HEK293 (cell line): ENCODE results near the gene OR2V2.

Experiments
- KLF1 ChIP-seq: fragments of 450-650 bp; formaldehyde crosslinking; IDR thresholded peaks from 2 replicates; pipeline ENCODE4 v1.5.1; 2016; ENCODE audit warnings: missing biosample characterization, missing genetic modification characterization
- KLF8 ChIP-seq: fragments of 450-650 bp; formaldehyde crosslinking; IDR thresholded peaks from 2 replicates; pipeline ENCODE4 v1.5.1; 2016; ENCODE audit warnings: missing biosample characterization, missing genetic modification characterization
- KLF9 ChIP-seq: fragments of 450-650 bp; formaldehyde crosslinking; IDR thresholded peaks from 2 replicates; pipeline ENCODE4 v1.5.1; 2016; ENCODE audit warnings: missing biosample characterization, missing genetic modification characterization, low read depth
- PRDM2 ChIP-seq: fragments of 450-650 bp; formaldehyde crosslinking; IDR thresholded peaks from 2 replicates; pipeline ENCODE4 v1.5.1; 2016; ENCODE audit warnings: missing biosample characterization, missing genetic modification characterization, borderline replicate concordance
- SP2 ChIP-seq: fragments of 450-650 bp; formaldehyde crosslinking; IDR thresholded peaks from 2 replicates; pipeline ENCODE4 v1.5.1; 2016; ENCODE audit warnings: missing biosample characterization, missing genetic modification characterization
- SP7 ChIP-seq: fragments of 450-650 bp; formaldehyde crosslinking; IDR thresholded peaks from 2 replicates; pipeline ENCODE4 v1.5.1; 2016; ENCODE audit warnings: missing biosample characterization, missing genetic modification characterization
- YY2 ChIP-seq: fragments of 450-650 bp; formaldehyde crosslinking; IDR thresholded peaks from 2 replicates; pipeline ENCODE4 v1.5.1; 2016; ENCODE audit warnings: missing biosample characterization, missing genetic modification characterization
- ZBTB21 ChIP-seq: fragments of 450-650 bp; formaldehyde crosslinking; IDR thresholded peaks from 2 replicates; pipeline ENCODE4 v1.5.1; 2017; ENCODE audit warnings: missing biosample characterization, missing genetic modification characterization
- ZBTB44 ChIP-seq: fragments of 450-650 bp; IDR thresholded peaks from 2 replicates; pipeline ENCODE4 v1.5.1; 2018; ENCODE audit warnings: missing biosample characterization, mild to moderate bottlenecking, missing genetic modification characterization
- ZBTB48 ChIP-seq: fragments of 450-650 bp; formaldehyde crosslinking; IDR thresholded peaks from 2 replicates; pipeline ENCODE4 v1.5.1; 2016; ENCODE audit warnings: missing biosample characterization, missing genetic modification characterization
- ZBTB7A ChIP-seq: fragments of 450-650 bp; formaldehyde crosslinking; IDR thresholded peaks from 2 replicates; pipeline ENCODE4 v1.5.1; 2016; ENCODE audit warnings: low read depth, missing biosample characterization, missing genetic modification characterization
- ZFP37 ChIP-seq: fragments of 450-650 bp; formaldehyde crosslinking; IDR thresholded peaks from 2 replicates; pipeline ENCODE4 v1.5.1; 2016; ENCODE audit warnings: missing biosample characterization, missing genetic modification characterization
- ZNF16 ChIP-seq: fragments of 450-650 bp; formaldehyde crosslinking; IDR thresholded peaks from 2 replicates; pipeline ENCODE4 v1.5.1; 2016; ENCODE audit warnings: low read depth, missing biosample characterization, missing genetic modification characterization
- ZNF175 ChIP-seq: fragments of 450-650 bp; formaldehyde crosslinking; IDR thresholded peaks from 2 replicates; pipeline ENCODE4 v1.5.1; 2016; ENCODE audit warnings: missing biosample characterization, missing genetic modification characterization
- ZNF280C ChIP-seq: fragments of 450-650 bp; formaldehyde crosslinking; IDR thresholded peaks from 2 replicates; pipeline ENCODE4 v1.5.1; 2016; ENCODE audit warnings: missing biosample characterization, missing genetic modification characterization
- ZNF394 ChIP-seq: fragments of 450-650 bp; formaldehyde crosslinking; IDR thresholded peaks from 2 replicates; pipeline ENCODE4 v1.5.1; 2016; ENCODE audit warnings: missing biosample characterization, missing genetic modification characterization, mild to moderate bottlenecking, moderate library complexity, borderline replicate concordance
- ZNF423 ChIP-seq: fragments of 450-650 bp; formaldehyde crosslinking; IDR thresholded peaks from 2 replicates; pipeline ENCODE4 v1.5.1; 2016; ENCODE audit warnings: missing biosample characterization, missing genetic modification characterization
- ZNF548 ChIP-seq: fragments of 450-650 bp; formaldehyde crosslinking; IDR thresholded peaks from 2 replicates; pipeline ENCODE4 v1.5.1; 2016; ENCODE audit warnings: missing biosample characterization, missing genetic modification characterization
- ZNF549 ChIP-seq: fragments of 450-650 bp; IDR thresholded peaks from 2 replicates; pipeline ENCODE4 v1.5.1; 2018; ENCODE audit warnings: missing biosample characterization, missing genetic modification characterization, mild to moderate bottlenecking, inconsistent platforms, moderate library complexity
- ZNF629 ChIP-seq: fragments of 450-650 bp; formaldehyde crosslinking; IDR thresholded peaks from 2 replicates; pipeline ENCODE4 v1.5.1; 2017; ENCODE audit warnings: missing biosample characterization, missing genetic modification characterization
- ZNF658 ChIP-seq: fragments of 450-650 bp; formaldehyde crosslinking; IDR thresholded peaks from 2 replicates; pipeline ENCODE4; 2016; ENCODE audit warnings: missing biosample characterization, missing genetic modification characterization
- ZNF707 ChIP-seq: fragments of 450-650 bp; formaldehyde crosslinking; IDR thresholded peaks from 2 replicates; pipeline ENCODE4 v1.5.1; 2016; ENCODE audit warnings: missing biosample characterization, missing genetic modification characterization
- ZSCAN5A ChIP-seq: fragments of 450-650 bp; formaldehyde crosslinking; IDR thresholded peaks from 2 replicates; pipeline ENCODE4 v1.5.1; 2016; ENCODE audit warnings: missing biosample characterization, missing genetic modification characterization

OR2V2 gene

GRCh38 chr5:181173420-181174342 is 26.3 kb downstream of the OR2V2 start (continued):
- peak; percentile 93 for TF ChIP-seq ZBTB44 (tag by site-specific recombination)
- TF ChIP-seq ZBTB21 (tag by site-specific recombination) = peak; percentile 82
- TF ChIP-seq ZNF629 (tag by site-specific recombination) = peak; percentile 94
- TF ChIP-seq ZNF16 = peak; percentile 15; the same call in 1 of the 2 replicates
- peak; percentile 84 for TF ChIP-seq ZNF394 (tag by site-specific recombination)
- peak; percentile 87 for TF ChIP-seq KLF8 (tag by site-specific recombination)
- TF ChIP-seq SP7 (tag by site-specific recombination) = peak; percentile 92
- no peak for TF ChIP-seq ZNF548
- no peak; the same call in 1 of the 2 replicates for TF ChIP-seq ZBTB7A (tag by site-specific recombination)
- TF ChIP-seq ZNF280C (tag by site-specific recombination) = no peak
- peak; percentile 34; the same call in 1 of the 2 replicates for TF ChIP-seq KLF9
- TF ChIP-seq YY2 (tag by site-specific recombination) = no peak
- peak; percentile 93 for TF ChIP-seq ZFP37 (tag by site-specific recombination)
- no peak for TF ChIP-seq ZNF707 (tag by site-specific recombination)
- TF ChIP-seq ZNF175 (tag by site-specific recombination) = no peak
- peak; percentile 82 for TF ChIP-seq ZNF549 (tag by site-specific recombination)
- peak; percentile 80 for TF ChIP-seq ZBTB48 (tag by site-specific recombination)
- TF ChIP-seq ZSCAN5A (tag by site-specific recombination) = peak; percentile 59; the same call in 1 of the 2 replicates
- peak; percentile 61 for TF ChIP-seq SP2
- TF ChIP-seq ZNF658 = no peak
- TF ChIP-seq PRDM2 (tag by site-specific recombination) = no peak
- TF ChIP-seq KLF1 (tag by site-specific recombination) = peak; percentile 61
- TF ChIP-seq ZNF423 (tag by site-specific recombination) = no peak; the same call in 1 of the 2 replicates
